Coronary artery (tissue), 2 donors: ENCODE data around the gene PAPSS1.

ENCODE experiments used
- DNase-seq: peaks from one replicate; pipeline ENCODE4 v3.0.0-alpha.2; 2017; ENCODE audit warnings: low spot score
- H3K27ac ChIP-seq, 2 donors: fragments of 200-600 bp; sonication (generic); one replicate each; pipeline ENCODE4 v1.5.1; 2016 to 2019
- H3K4me3 ChIP-seq: fragments of 200-600 bp; sonication (generic); 2 replicates; pipeline ENCODE4 v1.5.1; 2016; ENCODE audit warnings: mild to moderate bottlenecking, moderate library complexity
- TF ChIP-seq, protein P1 (sequence below): fragments of 200-600 bp; sonication (generic); IDR thresholded peaks from one replicate; pipeline ENCODE4 v1.5.1; 2019; ENCODE audit warnings: antibody characterized with exemption

Gene PAPSS1

GRCh38 chr4:107616838-107617389, 103.1 kb downstream of the PAPSS1 start:
- Histone ChIP-seq H3K4me3 (no peak overlapping the region), H3K27ac (no peak overlapping the region)
- no peak for DNase-seq
- TF ChIP-seq, protein P1, sequence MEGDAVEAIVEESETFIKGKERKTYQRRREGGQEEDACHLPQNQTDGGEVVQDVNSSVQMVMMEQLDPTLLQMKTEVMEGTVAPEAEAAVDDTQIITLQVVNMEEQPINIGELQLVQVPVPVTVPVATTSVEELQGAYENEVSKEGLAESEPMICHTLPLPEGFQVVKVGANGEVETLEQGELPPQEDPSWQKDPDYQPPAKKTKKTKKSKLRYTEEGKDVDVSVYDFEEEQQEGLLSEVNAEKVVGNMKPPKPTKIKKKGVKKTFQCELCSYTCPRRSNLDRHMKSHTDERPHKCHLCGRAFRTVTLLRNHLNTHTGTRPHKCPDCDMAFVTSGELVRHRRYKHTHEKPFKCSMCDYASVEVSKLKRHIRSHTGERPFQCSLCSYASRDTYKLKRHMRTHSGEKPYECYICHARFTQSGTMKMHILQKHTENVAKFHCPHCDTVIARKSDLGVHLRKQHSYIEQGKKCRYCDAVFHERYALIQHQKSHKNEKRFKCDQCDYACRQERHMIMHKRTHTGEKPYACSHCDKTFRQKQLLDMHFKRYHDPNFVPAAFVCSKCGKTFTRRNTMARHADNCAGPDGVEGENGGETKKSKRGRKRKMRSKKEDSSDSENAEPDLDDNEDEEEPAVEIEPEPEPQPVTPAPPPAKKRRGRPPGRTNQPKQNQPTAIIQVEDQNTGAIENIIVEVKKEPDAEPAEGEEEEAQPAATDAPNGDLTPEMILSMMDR = no peak

GRCh38 chr4:107615809-107616208, 104.2 kb downstream of the PAPSS1 start:
- TF ChIP-seq, protein P1 = no peak
- no peak overlapping the region for H3K4me3 ChIP-seq
- no peak for DNase-seq
- H3K27ac ChIP-seq = no peak overlapping the region

- H3K27ac ChIP-seq = no peak overlapping the region
- no peak overlapping the region for H3K4me3 ChIP-seq
- TF ChIP-seq, protein P1 = no peak
- DNase-seq = no peak
These were observed 116.6 kb downstream of the PAPSS1 start for GRCh38 chr4:107603430-107603829.

GRCh38 chr4:107600983-107601382, 119.1 kb downstream of the PAPSS1 start:
- TF ChIP-seq, protein P1 = no peak
- H3K4me3 ChIP-seq = no peak overlapping the region
- H3K27ac ChIP-seq = no peak overlapping the region
- no peak for DNase-seq

DNA sequence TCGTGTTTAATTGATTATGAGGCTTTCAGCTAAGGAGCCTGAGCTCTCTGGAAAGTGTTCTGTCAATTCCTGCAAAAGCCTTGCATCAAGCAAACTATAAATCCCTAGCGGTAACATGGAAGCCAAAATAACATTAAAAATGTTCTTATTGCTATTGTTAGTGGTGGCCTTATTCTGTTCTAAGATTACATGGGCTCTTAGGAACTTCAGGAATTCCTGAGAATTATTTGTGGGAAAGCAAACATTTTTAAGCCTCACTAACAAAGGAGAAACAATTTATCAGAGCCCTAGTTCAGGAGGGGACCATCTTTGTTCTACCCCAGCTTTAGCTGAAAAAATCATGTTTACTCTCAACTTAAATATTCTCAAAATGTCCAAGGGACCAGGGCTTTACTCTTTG, 119.6 kb downstream of the PAPSS1 start:
- DNase-seq = no peak
- TF ChIP-seq, protein P1 = no peak
- Histone ChIP-seq H3K27ac (no peak overlapping the region), H3K4me3 (peak overlapping the region; percentile 9)

DNA sequence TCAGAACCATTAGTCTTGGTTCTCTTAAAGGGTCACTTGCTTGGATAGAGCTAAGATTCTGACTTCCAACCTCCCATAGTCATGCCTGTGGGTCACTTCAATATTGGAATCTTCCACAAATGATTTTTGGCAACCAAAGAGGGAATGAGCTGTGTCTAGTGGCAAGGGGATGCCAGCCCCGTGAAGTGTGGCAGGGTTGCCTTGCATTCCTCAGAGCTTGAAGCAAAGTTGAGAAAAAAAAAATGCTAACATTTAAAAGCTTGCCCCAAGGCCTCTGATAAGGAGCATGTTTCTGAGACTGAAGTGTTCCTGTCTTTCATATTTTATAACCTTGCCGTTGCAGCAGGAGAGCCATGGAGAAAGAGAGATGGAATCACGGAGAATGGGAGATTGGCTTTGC, 120.2 kb downstream of the PAPSS1 start:
- H3K4me3 ChIP-seq = no peak overlapping the region
- no peak overlapping the region for H3K27ac ChIP-seq
- TF ChIP-seq, protein P1 = no peak
- DNase-seq = no peak

- Histone ChIP-seq H3K27ac (no peak overlapping the region), H3K4me3 (no peak overlapping the region)
- TF ChIP-seq, protein P1 = no peak
- no peak for DNase-seq
These were observed 126.8 kb downstream of the PAPSS1 start for GRCh38 chr4:107593230-107593629.
